ENCODE data around the gene ADK.

Gene ADK

DNA sequence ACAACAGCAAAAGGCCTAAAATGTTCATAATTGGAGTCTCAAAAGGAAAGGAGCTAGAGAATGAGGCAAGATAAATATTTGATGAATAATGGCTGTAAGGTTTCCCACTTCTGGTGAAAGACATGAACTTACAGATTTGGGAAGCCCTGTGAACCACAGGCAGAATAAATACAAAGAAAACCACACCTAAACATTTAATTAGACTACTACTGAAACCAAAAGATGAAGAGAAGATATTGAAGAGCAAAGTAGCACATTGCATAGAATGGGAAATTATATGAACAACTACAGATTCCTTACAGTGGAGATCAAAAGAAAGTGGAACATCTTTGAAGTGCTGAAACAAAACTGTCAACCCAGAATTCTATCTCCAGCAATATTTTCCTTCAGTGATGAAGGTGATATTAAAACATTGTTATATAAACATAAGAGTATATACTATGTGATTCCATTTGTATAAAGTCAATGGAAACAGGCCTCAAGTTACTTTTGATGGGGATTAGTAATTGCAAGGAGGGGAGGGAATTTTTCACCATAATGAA, 484.0 kb downstream of the ADK start:
- DNase-seq: no peak

DNA sequence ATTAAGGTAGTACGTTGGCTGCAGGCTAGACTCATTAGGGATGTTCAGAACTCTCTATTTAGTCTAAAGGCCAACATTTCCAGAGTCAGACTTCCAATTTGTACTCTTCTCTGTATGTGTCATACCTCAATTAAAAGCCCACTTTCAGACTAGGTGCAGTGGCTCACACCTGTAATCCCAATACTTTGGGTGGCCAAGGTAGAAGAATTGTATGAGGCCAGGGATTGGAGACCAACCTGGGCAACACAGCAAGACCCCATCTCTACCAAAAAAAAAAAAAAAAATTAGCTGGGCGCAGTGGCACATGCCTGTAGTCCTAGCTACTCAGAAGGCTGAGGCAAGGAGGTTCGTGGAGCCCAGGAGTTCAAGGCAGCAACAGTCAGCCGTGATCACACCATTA, 484.6 kb downstream of the ADK start:
- no peak for DNase-seq

DNA sequence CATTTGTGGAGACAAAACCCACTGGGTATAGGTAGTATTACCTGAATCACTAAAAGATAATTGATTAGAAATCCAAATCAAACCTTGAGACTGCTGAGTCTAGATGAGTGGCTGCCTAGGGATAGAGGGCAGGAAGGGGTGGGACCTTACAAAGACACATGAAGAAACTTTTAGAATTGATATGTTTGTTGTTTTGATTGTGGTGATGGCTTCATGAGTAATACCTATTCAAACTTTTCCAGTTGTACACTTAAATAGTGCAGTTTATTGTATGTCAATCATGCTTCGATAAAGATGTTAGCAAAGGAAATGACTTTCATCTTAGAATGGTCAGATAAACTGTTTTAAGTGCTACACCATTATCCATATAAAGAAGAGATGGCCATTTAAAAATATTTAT, 486.7 kb downstream of the ADK start:
- DNase-seq: no peak

DNA sequence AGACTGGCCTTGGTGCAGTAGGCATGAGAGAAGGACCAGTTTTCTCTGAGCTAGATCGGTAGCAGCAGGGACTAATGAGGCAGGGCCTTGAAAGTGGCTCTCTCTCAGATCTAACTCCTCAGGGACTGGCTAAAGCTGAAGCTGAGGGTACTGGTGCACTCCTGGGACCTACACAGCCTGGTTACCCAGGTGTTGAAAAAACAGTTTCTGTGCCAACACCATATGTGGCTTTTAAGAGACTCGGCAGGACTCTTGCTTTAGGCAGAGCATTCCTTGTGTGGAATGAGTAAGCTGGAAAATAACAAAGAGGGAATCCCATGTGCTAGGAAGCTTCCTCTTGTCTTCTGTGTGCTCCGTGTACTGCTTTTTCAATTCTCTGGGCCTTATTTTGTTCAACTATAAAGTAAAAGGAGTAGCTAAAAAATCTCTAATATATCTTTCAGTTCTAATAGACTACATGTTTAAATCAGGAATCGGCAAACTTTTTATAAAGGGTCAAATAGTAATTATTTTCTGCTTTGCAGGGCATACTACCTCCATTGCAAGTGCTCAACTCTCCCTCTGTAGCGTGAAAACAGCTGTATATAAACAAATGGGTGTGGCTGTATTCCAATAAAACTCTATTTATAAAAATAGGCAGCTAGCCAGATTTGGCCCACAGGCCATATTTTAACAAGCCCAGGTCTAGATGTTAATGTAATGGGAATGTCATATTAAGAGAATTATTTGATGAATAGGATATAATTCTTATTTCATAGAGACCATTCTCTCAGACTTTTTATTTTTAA, 489.3 kb downstream of the ADK start:
- DNase-seq: no peak

DNA sequence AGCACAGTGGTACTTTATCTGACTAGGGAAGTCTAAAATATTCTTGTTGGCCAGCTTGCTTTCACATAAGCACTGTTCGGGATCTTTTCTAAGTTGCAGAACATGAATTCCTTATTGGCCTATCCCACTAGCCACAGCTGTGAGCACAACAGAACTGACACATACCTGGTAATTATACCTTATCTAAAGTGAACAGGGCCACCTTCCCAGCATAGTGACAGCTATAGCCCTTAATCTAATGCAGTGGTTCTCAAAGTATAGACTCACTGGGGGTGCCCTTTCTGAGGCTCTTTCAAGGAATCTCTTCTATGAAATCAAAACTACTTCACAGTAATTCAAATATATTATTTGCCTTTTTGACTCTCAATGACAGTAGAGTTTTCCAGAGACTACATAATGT, 490.6 kb downstream of the ADK start:
- no peak for DNase-seq

DNA sequence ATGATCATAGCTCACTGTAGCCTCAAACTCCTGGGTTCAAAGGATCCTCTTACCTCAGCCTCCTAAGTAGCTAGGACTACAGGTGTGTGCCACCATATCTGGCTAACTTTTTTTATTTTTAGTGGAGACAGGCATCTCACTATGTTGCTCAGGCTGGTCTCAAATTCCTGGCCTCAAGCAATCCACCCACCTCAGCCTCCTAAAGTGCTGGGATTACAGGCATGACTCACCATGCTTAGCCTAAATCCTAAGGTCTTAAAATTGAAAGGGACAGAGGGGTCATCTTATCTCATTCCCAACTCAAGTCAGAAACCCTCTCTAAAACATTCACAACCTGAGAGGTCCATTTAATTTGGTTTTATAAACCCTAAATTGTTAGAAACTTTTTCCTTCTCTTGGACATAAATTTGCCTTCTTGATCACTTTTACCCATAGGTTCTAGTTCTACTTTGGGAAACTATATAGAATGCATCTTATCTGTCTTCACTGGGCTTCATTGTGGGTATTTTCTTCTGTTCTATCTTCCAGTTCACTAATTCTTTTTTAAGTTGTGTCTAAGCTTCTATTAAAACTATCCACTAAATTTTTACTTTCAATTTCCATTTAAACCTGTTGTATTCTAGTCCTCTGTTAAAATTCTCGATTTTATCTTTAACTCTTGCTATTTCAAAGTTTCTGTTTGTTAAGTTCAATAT, 492.0 kb downstream of the ADK start:
- no peak for DNase-seq

DNA sequence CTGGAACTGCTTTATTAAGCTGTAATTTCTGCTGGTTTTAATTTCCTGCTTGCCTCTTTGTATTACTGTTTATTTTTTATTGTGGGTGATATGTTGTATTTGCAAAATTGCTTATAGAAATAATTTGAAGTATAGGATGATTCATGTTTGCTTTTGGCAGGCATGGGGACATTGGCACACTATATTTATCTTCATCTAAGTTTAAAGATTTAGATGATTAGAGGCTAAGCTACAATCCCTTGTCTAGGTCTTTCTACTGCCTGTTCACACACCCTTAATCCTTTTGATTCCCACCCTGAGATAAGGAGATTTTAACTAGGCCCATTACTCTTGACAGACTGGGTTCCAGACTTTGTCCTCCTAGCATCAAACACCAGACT, 492.6 kb downstream of the ADK start:
- DNase-seq: no peak

DNA sequence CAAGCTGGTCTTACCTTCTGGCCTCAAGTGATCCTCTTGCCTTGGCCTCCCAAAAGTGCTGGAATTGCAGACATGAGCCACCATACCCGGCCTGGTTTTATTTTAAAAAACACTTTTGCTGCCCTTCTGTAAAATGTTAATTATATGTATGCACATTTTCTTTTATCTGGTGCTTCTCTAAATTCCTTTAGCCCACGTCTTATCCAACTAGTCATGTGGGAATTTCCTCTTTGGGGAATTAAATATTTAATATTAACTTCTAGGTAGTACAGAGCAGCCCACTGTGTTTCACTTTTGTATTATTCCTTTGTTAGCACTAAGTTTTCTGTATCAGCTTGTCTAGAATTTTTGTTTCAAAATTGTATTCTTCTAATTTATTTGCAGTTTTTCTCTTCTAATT, 493.7 kb downstream of the ADK start:
- no peak for DNase-seq

DNA sequence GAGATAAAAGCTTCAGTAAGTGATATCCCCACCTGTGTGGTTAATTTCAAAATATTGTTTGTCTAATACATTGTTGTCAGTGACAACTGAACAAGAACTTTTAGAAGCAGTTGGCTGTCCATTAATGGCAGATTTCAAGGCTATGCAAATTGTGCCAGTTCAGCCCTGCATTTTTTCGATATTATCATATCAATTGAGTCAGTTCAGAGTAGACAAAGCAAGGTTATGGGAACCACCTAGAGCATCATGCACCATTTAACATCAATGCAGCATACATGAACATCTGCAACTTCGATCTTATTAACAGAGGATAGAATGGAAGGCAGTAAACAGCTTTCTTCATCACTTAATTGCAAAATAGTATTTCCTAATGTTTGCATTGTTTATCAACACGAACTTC, 494.7 kb downstream of the ADK start:
- DNase-seq: no peak

DNA sequence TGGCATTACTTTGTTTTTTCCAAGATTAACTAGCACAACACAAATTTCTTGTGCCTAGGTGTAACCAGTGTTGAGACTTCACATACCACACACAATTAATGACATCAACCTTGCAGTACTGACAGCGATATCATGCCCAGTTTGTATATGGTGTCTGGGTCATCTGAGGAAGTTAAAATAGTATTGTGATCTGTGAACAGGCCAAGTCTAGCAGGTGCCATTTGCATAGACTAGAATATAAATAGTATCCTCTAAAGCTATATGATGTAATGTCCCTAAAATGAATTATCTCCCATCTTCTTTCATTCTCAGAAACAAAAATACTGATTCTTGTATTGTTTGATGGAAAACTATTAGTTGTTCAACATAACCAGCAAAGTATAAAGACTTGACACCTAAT, 499.6 kb downstream of the ADK start:
- DNase-seq: no peak

DNA sequence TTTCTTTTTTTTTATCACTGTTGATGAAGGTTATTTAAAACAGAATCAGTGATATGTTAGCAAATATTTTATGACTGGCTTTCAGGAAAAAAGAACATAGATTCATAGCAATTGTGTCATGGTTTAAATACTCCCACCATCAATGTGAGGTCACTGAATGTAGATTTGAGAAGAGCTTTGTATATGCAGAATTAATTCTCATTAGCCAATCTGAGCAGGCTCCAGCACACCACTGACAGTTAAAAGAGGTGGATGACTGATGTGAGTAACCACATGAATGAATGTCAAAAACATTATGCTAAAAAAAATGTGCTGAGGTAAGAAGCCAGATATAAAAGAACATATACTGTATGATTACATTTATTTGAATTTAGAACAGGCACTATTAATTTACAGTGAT, 500.5 kb downstream of the ADK start:
- no peak for DNase-seq

DNA sequence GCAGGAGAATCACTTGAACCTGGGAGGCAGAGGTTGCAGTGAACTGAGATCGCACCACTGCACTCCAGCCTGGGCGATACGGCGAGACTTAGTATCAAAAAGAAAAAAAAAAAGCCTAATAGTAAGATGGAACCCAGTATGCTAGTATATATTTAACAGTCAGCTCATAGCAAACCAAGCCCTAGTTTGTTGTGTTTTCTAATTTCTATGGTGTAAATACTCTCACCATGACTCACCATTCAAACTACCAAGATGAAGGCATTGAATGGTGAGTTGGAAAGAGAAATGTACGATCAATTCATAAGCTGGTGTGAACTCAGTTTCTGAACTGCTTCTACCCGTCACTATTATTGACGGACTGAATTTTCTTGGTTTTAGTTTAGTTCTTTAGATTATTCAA, 501.6 kb downstream of the ADK start:
- DNase-seq: no peak

DNA sequence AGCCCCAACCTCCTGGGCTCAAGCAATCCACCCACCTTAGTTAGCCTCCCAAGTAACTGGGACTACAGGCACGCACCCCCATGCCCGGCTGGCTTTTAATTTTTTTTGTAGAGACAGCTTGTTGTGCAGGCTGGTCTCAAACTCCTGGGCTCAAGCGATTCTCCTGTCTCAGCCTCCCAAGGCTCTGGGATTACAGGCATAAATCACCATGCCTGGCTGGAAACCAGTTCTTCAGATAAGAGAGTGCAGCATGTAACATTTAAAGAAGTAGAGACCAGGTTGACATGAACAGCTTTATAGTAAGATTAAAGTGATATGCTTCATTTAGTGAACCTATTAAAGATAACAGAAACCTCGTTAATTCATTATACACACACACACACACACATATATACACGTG, 507.5 kb downstream of the ADK start:
- DNase-seq: no peak

DNA sequence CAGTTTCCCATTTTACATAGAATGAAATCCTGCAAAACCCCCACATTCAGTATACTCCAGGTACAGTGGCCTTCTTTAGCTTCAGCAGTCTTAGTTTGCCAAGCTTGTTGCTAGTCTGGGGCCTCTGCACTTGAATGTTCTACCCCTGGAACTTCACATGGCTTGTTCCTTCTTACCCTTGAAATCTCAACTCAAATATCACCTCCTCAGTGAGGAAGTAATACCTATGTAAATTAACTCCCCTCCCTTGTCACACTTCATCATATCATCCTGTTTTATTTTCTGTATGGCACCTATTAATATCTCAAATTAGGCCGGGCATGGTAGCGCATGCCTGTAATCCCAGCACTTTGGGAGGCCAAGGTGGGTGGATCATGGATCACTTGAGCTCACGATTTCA, 511.6 kb downstream of the ADK start:
- DNase-seq: no peak

DNA sequence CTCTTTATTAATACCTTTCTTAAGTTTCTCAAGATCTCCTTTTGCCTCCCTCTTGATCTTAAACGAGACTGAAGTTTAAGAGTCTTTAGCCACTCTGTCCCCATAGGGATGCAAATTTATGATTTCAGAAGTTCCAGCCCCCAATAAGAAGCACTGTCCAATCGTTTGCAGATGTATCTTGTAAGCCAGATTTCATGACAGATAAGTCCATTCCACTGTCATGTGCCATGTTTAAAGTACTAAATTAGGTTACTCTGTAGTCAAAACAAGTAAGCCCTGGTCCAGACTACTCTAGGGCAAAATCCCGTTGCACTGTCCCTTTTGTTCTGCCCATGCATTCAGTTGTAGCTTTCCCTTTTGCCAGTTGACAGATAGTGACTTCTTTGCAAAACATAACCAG, 518.2 kb downstream of the ADK start:
- no peak for DNase-seq

DNA sequence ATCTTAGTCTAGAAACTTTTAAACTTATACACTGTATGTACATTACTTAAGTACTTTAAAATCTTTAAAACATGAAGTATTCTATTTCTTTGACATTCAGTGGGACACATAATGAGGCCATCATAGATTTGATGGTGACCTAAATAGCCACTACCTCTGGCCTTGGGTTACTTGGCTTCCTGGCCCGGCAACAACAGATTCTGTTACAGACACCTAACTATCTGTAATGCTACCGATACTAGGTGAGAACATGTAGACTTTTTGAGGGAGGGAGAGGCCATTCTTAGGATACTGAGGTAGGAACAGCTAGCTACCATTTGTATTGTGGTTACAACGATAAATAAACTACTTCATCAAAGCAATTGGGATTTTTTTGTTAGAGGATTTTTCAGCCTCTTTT, 520.7 kb downstream of the ADK start:
- DNase-seq: no peak

DNA sequence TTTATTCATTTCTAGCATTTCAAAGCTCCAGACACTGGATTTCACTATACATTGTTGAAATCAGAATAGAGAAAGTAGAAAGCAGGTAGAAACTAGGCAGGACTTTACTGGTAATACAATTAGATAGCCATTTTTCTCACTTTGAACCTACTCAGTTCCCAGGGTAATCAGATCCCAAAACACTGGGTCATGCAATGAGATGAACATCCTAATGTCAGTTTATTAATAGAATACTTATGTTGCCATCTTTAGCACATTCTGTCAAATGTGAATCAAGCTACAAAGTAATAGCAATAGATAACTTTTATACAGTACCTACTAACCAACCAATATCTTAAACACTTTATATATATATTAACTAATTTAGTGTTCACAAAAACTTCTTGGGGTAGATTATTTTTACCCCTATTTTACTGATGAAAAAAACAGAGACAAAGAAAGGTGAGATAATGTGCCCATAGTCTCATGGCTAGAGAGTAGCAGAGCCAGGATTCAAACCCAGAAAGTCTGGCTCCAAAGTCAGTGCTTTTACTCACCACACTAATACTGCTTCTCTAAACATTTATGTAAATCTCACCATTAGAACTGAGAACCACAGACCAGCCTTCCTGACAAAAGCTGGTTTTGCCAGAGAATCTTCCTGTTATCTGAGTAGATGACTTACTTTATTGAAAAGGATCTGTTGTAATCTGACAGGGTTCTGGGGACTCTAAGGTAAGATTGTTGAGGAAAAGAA, 521.6 kb downstream of the ADK start:
- DNase-seq: no peak

DNA sequence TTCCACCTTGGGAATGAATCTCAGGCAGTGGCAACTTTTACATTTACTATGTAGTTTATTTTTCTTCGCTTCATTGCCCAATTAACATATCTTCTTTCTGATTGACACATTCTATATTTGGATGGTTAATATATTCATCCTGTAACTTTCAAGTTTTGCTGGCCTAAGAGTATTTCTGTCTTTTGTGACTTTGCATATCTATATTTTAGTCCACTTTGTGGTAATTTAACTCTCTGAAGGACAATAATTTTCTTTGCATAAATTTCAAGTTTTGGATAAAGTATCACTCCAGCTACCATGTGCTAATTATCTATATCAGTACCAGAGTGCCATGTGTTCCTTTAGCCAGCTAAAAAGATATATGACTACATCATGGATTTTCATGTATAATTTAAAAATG, 523.9 kb downstream of the ADK start:
- DNase-seq: no peak

DNA sequence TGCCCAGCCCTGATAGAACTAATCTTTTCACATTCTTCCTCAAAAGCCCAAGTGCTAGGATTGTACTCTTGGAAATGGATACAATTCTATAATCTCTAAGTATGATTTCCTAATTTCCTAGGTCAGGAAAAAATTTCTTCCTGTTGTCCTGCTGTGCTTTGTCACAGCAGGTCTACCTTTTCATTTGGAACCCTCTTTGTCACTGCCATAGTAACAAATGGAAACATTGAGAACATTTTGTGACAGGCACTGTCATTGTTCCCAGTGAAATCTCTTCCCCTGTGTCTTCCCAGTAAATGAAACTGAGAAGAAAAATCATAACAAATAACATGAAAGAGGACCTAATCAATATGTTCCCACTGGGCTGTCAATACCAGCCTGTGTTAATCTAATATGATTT, 524.5 kb downstream of the ADK start:
- no peak for DNase-seq

DNA sequence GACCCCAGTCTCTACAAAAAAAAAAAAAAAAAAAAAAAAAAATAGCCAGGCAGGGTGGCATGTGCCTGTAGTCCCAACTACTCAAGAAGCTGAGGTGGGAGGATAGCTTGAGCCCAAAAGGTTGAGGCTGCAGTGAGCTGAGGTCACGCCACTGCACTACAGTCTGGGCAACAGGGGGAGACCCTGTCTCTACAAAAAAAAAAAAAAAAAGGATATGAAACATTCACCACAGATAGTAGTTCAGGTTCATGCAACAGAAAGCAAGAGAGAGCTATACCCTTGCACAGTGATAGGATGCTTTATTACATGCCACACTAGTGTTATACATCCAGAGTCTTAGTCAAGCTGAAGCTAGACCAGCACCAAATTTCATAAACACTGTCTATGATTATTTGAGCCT, 526.9 kb downstream of the ADK start:
- DNase-seq: no peak

DNA sequence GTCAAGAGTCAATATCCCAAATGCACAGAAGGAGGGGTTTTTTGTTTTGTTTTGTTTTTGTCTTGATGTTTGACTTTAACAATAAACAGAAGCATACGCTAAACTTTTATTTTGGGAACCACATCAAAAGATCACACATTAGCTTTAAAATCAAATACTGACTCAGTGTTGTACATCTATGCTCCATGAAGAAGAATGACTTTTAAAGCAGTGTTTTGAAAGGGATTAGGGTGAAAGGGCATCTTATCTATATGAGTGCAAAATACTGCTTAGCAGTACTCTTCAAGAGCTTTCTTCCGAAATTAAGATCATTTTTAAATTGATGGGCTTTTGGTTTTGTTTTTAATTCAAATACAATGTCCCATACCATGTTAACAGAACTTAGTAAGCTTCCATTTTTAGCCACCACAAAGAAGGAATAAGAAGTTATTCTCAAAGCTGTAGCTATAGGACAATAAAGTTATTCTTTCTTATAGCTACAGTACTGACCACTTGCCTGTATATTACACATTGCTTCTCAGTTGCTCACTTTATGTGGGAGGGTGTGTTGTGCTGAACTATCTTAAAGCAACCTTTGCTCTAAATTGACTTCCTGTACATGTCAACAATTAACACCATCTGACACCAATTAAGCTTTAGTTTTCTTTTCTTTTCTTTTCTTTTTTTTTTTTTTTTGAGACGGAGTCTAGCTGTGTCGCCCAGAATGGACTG, 531.1 kb downstream of the ADK start:
- no peak for DNase-seq

DNA sequence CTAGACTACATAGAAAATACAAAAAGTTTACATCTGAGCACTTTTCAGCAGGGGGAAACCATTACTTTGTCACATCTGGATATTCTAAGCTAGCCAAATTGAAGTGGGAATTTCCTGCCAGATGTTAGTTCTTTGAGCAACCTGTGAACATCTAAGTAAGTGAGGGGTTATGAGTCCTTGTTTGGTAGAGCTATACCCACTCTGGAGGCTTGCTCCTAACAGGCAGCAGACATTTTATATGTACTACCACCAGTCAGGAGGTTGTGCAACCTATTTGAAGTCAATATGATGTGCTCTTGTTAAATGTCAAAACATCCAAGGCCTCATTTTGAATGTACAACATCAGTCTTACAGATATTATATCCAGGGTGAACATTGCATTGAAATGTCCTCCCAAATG, 532.0 kb downstream of the ADK start:
- DNase-seq: no peak

Measured in right forelimb (tissue), 1 donor.